ENCODE results near the gene FBRS.

DNA sequence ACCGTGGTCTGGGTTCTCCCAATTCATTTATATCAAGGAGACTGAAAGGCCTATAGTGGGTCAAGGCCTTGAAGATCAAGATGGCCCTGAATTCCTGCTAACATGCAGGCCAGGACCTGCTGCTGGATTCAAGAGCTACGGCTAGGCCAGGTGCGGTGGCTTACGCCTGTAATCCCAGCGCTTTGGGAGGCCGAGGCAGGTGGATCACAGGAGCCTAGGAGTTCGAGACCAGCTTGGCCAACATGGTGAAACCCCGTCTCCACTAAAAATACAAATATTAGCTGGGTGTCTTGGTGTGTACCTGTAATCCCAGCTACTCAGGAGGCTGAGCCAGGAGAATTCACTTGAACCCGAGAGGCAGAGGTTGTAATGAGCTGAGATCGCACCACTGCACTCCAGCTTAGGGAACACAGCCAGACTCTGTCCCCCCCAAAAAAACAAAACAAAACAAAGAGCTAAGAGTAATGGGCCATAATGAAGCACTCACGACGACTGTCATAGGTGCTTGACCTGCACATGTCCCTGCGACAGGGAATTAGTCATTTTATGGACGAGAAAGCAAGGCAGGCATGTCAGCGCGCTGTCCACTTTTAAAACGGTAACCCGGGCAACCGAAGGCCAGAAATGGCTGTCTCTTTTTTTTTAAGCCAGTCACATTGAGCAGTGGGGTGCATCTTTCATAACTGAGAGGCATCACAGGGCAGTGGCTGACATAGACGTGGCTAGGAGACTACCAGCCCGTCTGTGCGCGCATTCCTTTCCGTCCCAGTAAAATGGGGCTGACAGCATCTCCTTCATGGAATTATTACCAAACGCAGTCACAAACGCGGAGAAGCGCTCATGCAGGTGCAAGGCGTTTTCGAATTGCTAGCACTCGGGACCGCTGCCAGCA lies 1.0 kb upstream of the FBRS start:
- no peak for TF ChIP-seq YY1 (IDR thresholded peaks at IDR 0.05; ENCODE audit: insufficient read depth, insufficient read length)
- no peak for TF ChIP-seq ZNF274 (IDR thresholded peaks at IDR 0.05; ENCODE audit: low read depth, low read length)
- no peak for TF ChIP-seq SUZ12 (IDR thresholded peaks at IDR 0.05; ENCODE audit: extremely low read depth, insufficient read depth, insufficient read length)
